Measurements from ENCODE around the gene RBM23. TPM values are rescaled to one million over a fixed set of nuclear protein-coding genes. Genes with fewer than 3 reads are reported as not detected.

Gene RBM23
- total and polyA plus RNA-seq, 10 of the 15 experiments (the other 5 are each of a cell fraction or from before 2014, with no cell fraction given) = 54.0 to 72.6 (median 61.3) TPM

- Histone ChIP-seq H3K27me3 (replicated peaks in 1 of 2; ENCODE audit: control insufficient read depth in 2 of 2, insufficient read depth in 2 of 2, low read length in 1 of 2) (no peaks in the 10 kb centered on the region), H4K20me1 (ENCODE audit: control insufficient read depth, insufficient read depth) (no peaks in the 10 kb centered on the region), H3K9ac (ENCODE audit: control insufficient read depth, insufficient read depth, low read length) (no peak overlapping the region), H2AFZ (ENCODE audit: control insufficient read depth, low read depth, low read length) (no peak overlapping the region), H3K4me3 (no peak overlapping the region), H3K4me1 (ENCODE audit: control insufficient read depth, insufficient read depth, low read length) (no peaks in the 10 kb centered on the region), H3K9me3 (replicated peaks; ENCODE audit: control insufficient read depth, insufficient read depth, low read length) (no peaks in the 10 kb centered on the region), H3K79me2 (ENCODE audit: control insufficient read depth, insufficient read depth, low read length) (no peaks in the 10 kb centered on the region), H3K4me2 (ENCODE audit: control insufficient read depth, insufficient read depth) (no peak overlapping the region), H3K27ac (ENCODE audit: control insufficient read depth, insufficient read depth) (no peak overlapping the region), H3K36me3 (ENCODE audit: control insufficient read depth in 2 of 2, insufficient read depth in 2 of 2, low read length in 1 of 2) (no peaks in the 10 kb centered on the region; a peak in 2 of 4 replicates)
- ChIA-PET SMC1A (ENCODE audit: uncharacterized antibody, unreplicated experiment) (interaction anchor here (0.7 to 1.0 kb wide), 2 partner anchors 12 to 32 kb away, joined by 3 read pairs; no protein-coding TSS in a partner anchor), POLR2A (interaction anchor here (0.6 kb wide), 1 partner anchor 200 kb away, joined by 3 read pairs; no protein-coding TSS in a partner anchor), CTCF (interaction anchor here (0.6 to 3.3 kb wide), 4 partner anchors 10 to 274 kb away, joined by 3 to 18 read pairs (median 4); partner anchors contain the start of gene PRMT5), RAD21 (ENCODE audit: unreplicated experiment) (no interaction called here)
- intact Hi-C loops (cut with micrococcal nuclease; ENCODE audit: unreplicated experiment) = no loop called here
- FAIRE-seq (no peak), ATAC-seq (no peak), DNase-seq (ENCODE audit: low read depth, low spot score) (no peak)
- no TSS peak for BruUV-seq (replicated peaks)
- 90% methylated on average over 4 of the region's 4 CpGs for whole genome bisulfite sequencing (ENCODE audit: insufficient coverage, insufficient replicate concordance, low lambda C conversion rate, missing lambda C conversion rate)
- no peak for TF ChIP-seq NR2C1 (IDR thresholded peaks at IDR 0.05)
- TF ChIP-seq BACH1 (IDR thresholded peaks at IDR 0.05; ENCODE audit: borderline replicate concordance) = no peak
- TF ChIP-seq CUX1 (IDR thresholded peaks at IDR 0.05; ENCODE audit: insufficient replicate concordance, low read depth, low read length) = no peak
- TF ChIP-seq NRF1 (conservative IDR thresholded peaks at IDR 0.05; ENCODE audit: low read depth, low read length) = no peak
- no peak for TF ChIP-seq NR2C2 (IDR thresholded peaks at IDR 0.05; ENCODE audit: borderline replicate concordance, control insufficient read depth, insufficient read length, low read depth)
- TF ChIP-seq EED (IDR thresholded peaks at IDR 0.05; ENCODE audit: low read depth) = no peak
- no peak for TF ChIP-seq MEF2A (IDR thresholded peaks at IDR 0.05; ENCODE audit: insufficient read depth, low read depth, low read length)
- no peak for TF ChIP-seq ZNF217 (IDR thresholded peaks at IDR 0.05)
- no peak for TF ChIP-seq ZNF207 (IDR thresholded peaks at IDR 0.05; ENCODE audit: borderline replicate concordance)
- no peak for TF ChIP-seq RAD21 (IDR thresholded peaks at IDR 0.05; ENCODE audit: insufficient read depth, low read depth, low read length)
- TF ChIP-seq CEBPB (IDR thresholded peaks at IDR 0.05; ENCODE audit: borderline replicate concordance in 1 of 2, low read depth in 2 of 2, low read length in 2 of 2) = no peak
- no peak for TF ChIP-seq ATF2 (IDR thresholded peaks at IDR 0.05; ENCODE audit: low read length)
- no peak for TF ChIP-seq MAX (IDR thresholded peaks at IDR 0.05; ENCODE audit: low read depth, low read length)
- TF ChIP-seq BHLHE40 (IDR thresholded peaks at IDR 0.05; ENCODE audit: borderline replicate concordance in 1 of 2, low read depth in 2 of 2, low read length in 1 of 2) = no peak
- in situ Hi-C loops (cut with MboI) = no loop called here
Observed at GRCh38 chr14:22939684-22940083, 20.7 kb upstream of the RBM23 start.

All from GM12878 (cell line).